Immature natural killer cell (primary cell): ENCODE results near the gene FOXK2. TPM values are rescaled to one million over a fixed set of nuclear protein-coding genes. Genes with fewer than 3 reads are reported as not detected.
A peak's percentile ranks its signal among the peaks of the same experiment; 100 is the strongest.
"Not testable (repeated sequence)": the region's sequence is repeated elsewhere in the genome, so short reads cannot be mapped to it uniquely, and the experiment has no call there.

Source experiments
- DNase-seq, 3 donors: peaks; one replicate each; pipeline ENCODE4 v3.0.0; 2022; ENCODE audit warnings: mixed read lengths in 1 of 3
- H3K27ac Mint-ChIP-seq, 6 donors: one replicate each; pipeline ENCODE4 v1.8.0; 2020; ENCODE audit warnings: mixed read lengths in 6 of 6, mild to moderate bottlenecking in 5 of 6, inconsistent platforms in 4 of 6, moderate library complexity in 3 of 6
- H3K27me3 Mint-ChIP-seq, 3 donors: one replicate each; pipeline ENCODE4 v1.8.0; 2020 to 2021; ENCODE audit warnings: low read depth in 3 of 3, mild to moderate bottlenecking in 3 of 3, mixed read lengths in 3 of 3, moderate library complexity in 3 of 3, inconsistent platforms in 1 of 3
- H3K36me3 Mint-ChIP-seq, 3 donors: one replicate each; pipeline ENCODE4 v1.8.0; 2020; ENCODE audit warnings: mixed read lengths in 3 of 3, inconsistent platforms in 2 of 3, mild to moderate bottlenecking in 2 of 3
- H3K4me1 Mint-ChIP-seq, 2 donors: one replicate each; pipeline ENCODE4 v1.8.0; 2020; ENCODE audit warnings: inconsistent platforms in 2 of 2, mild to moderate bottlenecking in 2 of 2, mixed read lengths in 2 of 2, moderate library complexity in 1 of 2
- H3K4me3 Mint-ChIP-seq, 5 donors: one replicate each; pipeline ENCODE4 v1.8.0; 2020; ENCODE audit warnings: mild to moderate bottlenecking in 5 of 5, mixed read lengths in 5 of 5, inconsistent platforms in 3 of 5, moderate library complexity in 3 of 5
- H3K9me3 Mint-ChIP-seq, 6 donors: one replicate each; pipeline ENCODE4 v1.8.0; 2020; ENCODE audit warnings: mild to moderate bottlenecking in 6 of 6, mixed read lengths in 6 of 6, inconsistent platforms in 4 of 6, moderate library complexity in 3 of 6
- polyA plus RNA-seq, 3 donors: library from polyadenylated mRNA; unstranded; fragments of 300-500 nt; fragmentation: Illumina TruSeq; gene quantifications; one replicate each; pipeline ENCODE4 v1.2.3, GENCODE V29; 2021

Gene FOXK2
- polyA plus RNA-seq, 3 donors from 2014 or later, result 1.9 to 9.7 (median 2.9) TPM

GRCh38 chr17:82503094-82503727, 16.3 kb upstream of the FOXK2 start:
- no peak for DNase-seq
- H3K4me3 Mint-ChIP-seq, result no peak overlapping the region
- no peak overlapping the region for H3K27ac Mint-ChIP-seq
- peaks cover 5 to 11% of the 10 kb centered on the region in 2 donors for H3K4me1 Mint-ChIP-seq
- H3K9me3 Mint-ChIP-seq, result no peaks in the 10 kb centered on the region
- peaks cover 0 to 5% (median 5%) of the 10 kb centered on the region in 3 donors for H3K27me3 Mint-ChIP-seq
- H3K36me3 Mint-ChIP-seq, result no peaks in the 10 kb centered on the region

- Mint-ChIP-seq H3K27ac (no peak overlapping the region), H3K4me3 (no peak overlapping the region), H3K27me3 (peaks cover 0 to 4% (median 3%) of the 10 kb centered on the region in 3 donors), H3K36me3 (no peaks in the 10 kb centered on the region), H3K4me1 (peaks cover 4 to 8% of the 10 kb centered on the region in 2 donors), H3K9me3 (no peaks in the 10 kb centered on the region)
- DNase-seq, result no peak
Observed at GRCh38 chr17:82503728-82504308, 15.7 kb upstream of the FOXK2 start.

GRCh38 chr17:82505296-82505695, 14.2 kb upstream of the FOXK2 start:
- H3K27ac Mint-ChIP-seq, result no peak overlapping the region
- H3K9me3 Mint-ChIP-seq, result no peaks in the 10 kb centered on the region

GRCh38 chr17:82506402-82506801, 13.1 kb upstream of the FOXK2 start:
- not testable (repeated sequence) for H3K27ac Mint-ChIP-seq, H3K9me3 Mint-ChIP-seq, H3K4me1 Mint-ChIP-seq, DNase-seq, H3K36me3 Mint-ChIP-seq, H3K4me3 Mint-ChIP-seq, H3K27me3 Mint-ChIP-seq

More at GRCh38 chr17:82505296-82505695, 14.2 kb upstream of the FOXK2 start:
- DNase-seq, result no peak
- Mint-ChIP-seq H3K4me1 (no peaks in the 10 kb centered on the region), H3K4me3 (no peak overlapping the region), H3K27me3 (peaks cover 0 to 2% (median 1%) of the 10 kb centered on the region in 3 donors), H3K36me3 (no peaks in the 10 kb centered on the region)

GRCh38 chr17:82507631-82508175, 11.8 kb upstream of the FOXK2 start:
- H3K36me3 Mint-ChIP-seq, result no peaks in the 10 kb centered on the region
- no peak for DNase-seq
- no peaks in the 10 kb centered on the region for H3K9me3 Mint-ChIP-seq
- no peaks in the 10 kb centered on the region for H3K4me1 Mint-ChIP-seq
- H3K27me3 Mint-ChIP-seq, result peaks cover 0 to 1% (median 0%) of the 10 kb centered on the region in 3 donors
- no peak overlapping the region for H3K27ac Mint-ChIP-seq
- no peak overlapping the region for H3K4me3 Mint-ChIP-seq

- not testable (repeated sequence) for H3K4me3 Mint-ChIP-seq, H3K27me3 Mint-ChIP-seq, H3K4me1 Mint-ChIP-seq, DNase-seq, H3K9me3 Mint-ChIP-seq, H3K36me3 Mint-ChIP-seq, H3K27ac Mint-ChIP-seq
Observed at GRCh38 chr17:82511642-82512041, 7.9 kb upstream of the FOXK2 start.

GRCh38 chr17:82513864-82514263, 5.7 kb upstream of the FOXK2 start:
- not testable (repeated sequence) for H3K4me3 Mint-ChIP-seq, H3K27me3 Mint-ChIP-seq, H3K9me3 Mint-ChIP-seq, DNase-seq, H3K4me1 Mint-ChIP-seq, H3K27ac Mint-ChIP-seq, H3K36me3 Mint-ChIP-seq

GRCh38 chr17:82517230-82517865, 2.2 kb upstream of the FOXK2 start:
- DNase-seq, result no peak
- Mint-ChIP-seq H3K9me3 (no peaks in the 10 kb centered on the region), H3K4me1 (peaks cover 13 to 20% of the 10 kb centered on the region in 2 donors), H3K27me3 (peaks cover 0 to 12% (median 4%) of the 10 kb centered on the region in 3 donors), H3K36me3 (no peaks in the 10 kb centered on the region), H3K27ac (no peak overlapping the region), H3K4me3 (no peak overlapping the region)

GRCh38 chr17:82519971-82520903, 705 bp downstream of the FOXK2 start:
- Mint-ChIP-seq H3K4me1 (peaks cover 30 to 44% of the 10 kb centered on the region in 2 donors), H3K4me3 (peak overlapping the region; percentile 88 to 98 (median 95)), H3K27ac (peak overlapping the region; percentile 75 to 94 (median 92)), H3K27me3 (peaks cover 0 to 12% (median 4%) of the 10 kb centered on the region in 3 donors), H3K36me3 (no peaks in the 10 kb centered on the region), H3K9me3 (no peaks in the 10 kb centered on the region)
- peak; percentile 36 to 41 (median 39) for DNase-seq

GRCh38 chr17:82524540-82524939, 5.0 kb downstream of the FOXK2 start:
- no peak overlapping the region for H3K4me3 Mint-ChIP-seq
- H3K27ac Mint-ChIP-seq, result peak overlapping the region in 5 of 6 donors; percentile 19 to 45 (median 38)
- no peaks in the 10 kb centered on the region for H3K36me3 Mint-ChIP-seq
- peaks cover 55 to 76% of the 10 kb centered on the region in 2 donors for H3K4me1 Mint-ChIP-seq
- peaks cover 0 to 11% (median 4%) of the 10 kb centered on the region in 3 donors for H3K27me3 Mint-ChIP-seq
- no peaks in the 10 kb centered on the region for H3K9me3 Mint-ChIP-seq
- DNase-seq, result no peak

GRCh38 chr17:82525712-82526111, 6.2 kb downstream of the FOXK2 start:
- Mint-ChIP-seq H3K27me3 (peaks cover 0 to 8% (median under 1%) of the 10 kb centered on the region in 3 donors), H3K27ac (peak overlapping the region in 4 of 6 donors; percentile 6 to 74 (median 66)), H3K4me1 (peaks cover 57 to 78% of the 10 kb centered on the region in 2 donors), H3K4me3 (no peak overlapping the region), H3K36me3 (no peaks in the 10 kb centered on the region), H3K9me3 (no peaks in the 10 kb centered on the region)
- DNase-seq, result no peak

GRCh38 chr17:82527898-82528297, 8.4 kb downstream of the FOXK2 start:
- no peak for DNase-seq
- Mint-ChIP-seq H3K36me3 (no peaks in the 10 kb centered on the region), H3K4me1 (peaks cover 51 to 68% of the 10 kb centered on the region in 2 donors), H3K27me3 (peaks cover 0 to 4% (median 0%) of the 10 kb centered on the region in 3 donors), H3K27ac (peak overlapping the region; percentile 20 to 87 (median 56)), H3K4me3 (no peak overlapping the region), H3K9me3 (no peaks in the 10 kb centered on the region)
